HEK293 (cell line): ENCODE results near the gene TAF10.
A peak's percentile ranks its signal among the peaks of the same experiment; 100 is the strongest.

Source experiments
- MYNN ChIP-seq: fragments of 450-650 bp; formaldehyde crosslinking; IDR thresholded peaks from 2 replicates; pipeline ENCODE4 v1.5.1; 2016; ENCODE audit warnings: missing biosample characterization, missing genetic modification characterization, borderline replicate concordance
- PBX3 ChIP-seq: sonication (generic); formaldehyde crosslinking; IDR thresholded peaks from 2 replicates; pipeline ENCODE4 v1.8.1; 2022; ENCODE audit warnings: mild to moderate bottlenecking, moderate library complexity, missing genetic modification reagents

- TF ChIP-seq MYNN (tag by site-specific recombination) (no peak), PBX3 (peak; percentile 81)
Measured at GRCh38 chr11:6612213-6613041, at the start of gene TAF10.
